ENCODE results near the gene MFAP4. TPM values are rescaled to one million over a fixed set of nuclear protein-coding genes. Genes with fewer than 3 reads are reported as not detected.

Gene MFAP4, protein sequence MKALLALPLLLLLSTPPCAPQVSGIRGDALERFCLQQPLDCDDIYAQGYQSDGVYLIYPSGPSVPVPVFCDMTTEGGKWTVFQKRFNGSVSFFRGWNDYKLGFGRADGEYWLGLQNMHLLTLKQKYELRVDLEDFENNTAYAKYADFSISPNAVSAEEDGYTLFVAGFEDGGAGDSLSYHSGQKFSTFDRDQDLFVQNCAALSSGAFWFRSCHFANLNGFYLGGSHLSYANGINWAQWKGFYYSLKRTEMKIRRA
- total RNA-seq: 35.1 and 79.4 TPM in 2 replicates

DNA sequence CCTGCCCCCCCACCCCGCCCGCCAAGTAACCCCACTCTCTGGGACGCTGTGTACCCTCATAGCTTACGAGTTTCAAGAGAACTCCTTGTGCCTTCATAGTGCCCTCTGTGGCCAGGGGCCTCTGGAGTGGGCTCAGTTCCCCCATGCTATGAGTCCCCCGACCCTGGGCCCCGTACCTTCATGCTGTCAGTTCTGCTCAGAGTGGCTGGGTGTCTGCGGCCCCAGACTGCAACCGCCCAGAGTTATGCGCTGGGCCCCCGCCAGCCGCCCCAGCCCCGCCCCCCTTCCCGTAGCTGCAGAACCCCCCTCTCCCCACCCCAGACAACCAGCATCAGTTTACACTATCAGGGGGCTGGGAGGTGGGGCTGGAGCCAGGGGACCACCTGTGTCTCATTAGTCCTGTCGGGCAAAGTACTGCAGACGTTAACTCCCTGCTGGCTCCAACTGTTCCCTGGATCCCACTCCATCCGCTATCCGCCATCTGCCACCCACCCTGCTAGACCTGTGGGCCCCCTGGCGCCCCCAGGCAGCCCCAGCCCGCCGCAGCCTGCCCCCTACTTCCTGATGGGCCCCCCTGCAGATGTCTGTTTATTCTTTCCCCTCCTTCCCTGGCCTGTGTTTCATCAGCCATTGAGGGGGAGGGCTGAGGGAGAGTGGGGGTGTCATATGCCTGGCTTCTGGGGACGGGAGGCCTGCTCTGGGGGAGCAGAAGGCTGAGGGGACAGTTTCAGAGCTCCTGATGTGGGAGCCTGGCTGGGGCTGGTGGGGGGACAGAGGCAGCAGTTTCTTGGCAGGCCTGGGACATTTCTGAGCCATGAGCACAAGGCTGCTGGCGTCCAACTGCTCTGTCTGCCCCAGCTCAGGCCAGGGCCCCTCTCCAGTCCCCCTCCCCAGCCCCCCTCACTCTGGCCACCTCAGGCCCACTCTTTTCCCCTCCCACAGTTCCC, at the start of gene MFAP4:
MFAP4 (minus strand) TSS at position 217 of the 947 bp plus-strand sequence; CDS start at position 182, 35 bp downstream.

DNA sequence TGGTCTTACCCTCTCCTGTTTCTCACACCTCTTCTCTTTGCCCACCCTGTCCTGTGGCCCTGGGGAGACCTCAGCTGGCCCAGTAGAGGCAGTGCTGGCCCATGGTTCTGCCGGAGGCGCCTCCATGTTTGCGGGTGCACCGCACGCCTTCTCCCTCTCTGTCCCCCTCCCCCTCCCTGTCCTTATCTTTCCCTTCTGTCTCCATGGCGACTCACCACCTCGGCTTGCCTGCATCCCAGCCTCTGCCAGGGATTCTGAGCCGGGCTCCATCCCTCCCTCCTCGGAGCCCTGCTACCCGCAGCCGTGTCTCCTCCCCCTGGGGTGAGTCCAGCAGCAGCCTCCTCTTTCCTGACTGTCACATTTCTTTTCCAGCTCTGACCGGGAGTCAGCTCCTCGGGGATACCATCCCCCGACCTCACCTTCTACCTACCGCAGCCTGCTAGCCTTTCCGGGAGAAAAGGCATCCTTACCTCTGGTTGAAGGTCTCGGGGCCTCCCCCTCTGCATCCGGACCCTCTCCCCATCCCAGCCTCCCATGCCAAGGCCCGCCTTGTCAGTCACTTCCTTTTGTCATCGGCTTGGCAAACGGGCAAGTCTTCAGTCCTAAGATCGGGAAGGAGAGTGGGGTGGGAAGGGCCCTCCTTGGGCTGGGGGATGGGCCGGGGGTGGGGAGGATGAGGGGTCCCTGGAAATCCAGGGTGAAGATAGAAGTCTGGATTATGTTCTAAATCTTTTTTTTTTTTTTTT, 24.1 kb upstream of the MFAP4 start, which contains the start of gene RNF112:
RNF112 (plus strand) TSS at position 358 of the 746 bp plus-strand sequence; CDS start at position 535, 177 bp downstream.

DNA sequence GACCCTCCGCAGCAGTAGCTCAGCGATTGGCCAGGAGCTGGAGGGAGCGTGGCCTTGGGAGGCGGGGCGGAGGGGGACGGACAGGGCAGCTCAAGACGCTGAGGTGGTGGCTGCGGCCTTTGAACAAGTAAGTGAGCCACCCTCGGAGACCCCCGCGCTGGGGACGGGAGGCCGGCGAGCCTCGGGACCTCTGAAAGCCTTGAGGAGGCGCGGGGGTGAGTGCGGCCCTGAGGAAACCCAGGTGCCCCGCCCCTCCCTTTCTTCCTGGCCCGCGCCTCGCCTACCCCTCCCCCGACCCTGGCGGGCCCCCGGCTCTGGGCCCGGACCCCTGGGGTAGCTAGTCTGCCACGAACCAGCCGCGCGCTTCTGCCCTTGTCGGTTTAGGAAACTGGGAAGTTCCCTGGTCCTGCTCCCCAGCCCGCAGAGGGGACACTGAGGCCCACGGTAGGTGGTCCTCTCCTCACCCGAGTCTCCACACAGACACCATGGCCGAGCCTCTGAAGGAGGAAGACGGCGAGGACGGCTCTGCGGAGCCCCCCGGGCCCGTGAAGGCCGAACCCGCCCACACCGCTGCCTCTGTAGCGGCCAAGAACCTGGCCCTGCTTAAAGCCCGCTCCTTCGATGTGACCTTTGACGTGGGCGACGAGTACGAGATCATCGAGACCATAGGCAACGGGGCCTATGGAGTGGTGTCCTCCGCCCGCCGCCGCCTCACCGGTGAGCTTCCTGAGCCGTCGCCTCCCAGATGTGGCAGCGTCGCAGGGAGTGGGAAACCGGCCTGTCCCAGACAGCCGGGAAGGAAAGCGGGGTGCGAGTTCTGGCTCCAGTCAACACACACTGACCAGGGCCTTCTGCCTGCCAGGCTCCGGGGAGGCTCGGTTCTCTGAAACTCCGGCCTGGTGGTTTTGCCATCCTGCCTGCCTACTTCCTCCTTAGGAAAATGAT, 8.3 kb downstream of the MFAP4 start, which contains the start of gene MAPK7:
MAPK7 (plus strand) TSS at position 83 of the 945 bp plus-strand sequence; CDS start at position 486, 403 bp downstream.

DNA sequence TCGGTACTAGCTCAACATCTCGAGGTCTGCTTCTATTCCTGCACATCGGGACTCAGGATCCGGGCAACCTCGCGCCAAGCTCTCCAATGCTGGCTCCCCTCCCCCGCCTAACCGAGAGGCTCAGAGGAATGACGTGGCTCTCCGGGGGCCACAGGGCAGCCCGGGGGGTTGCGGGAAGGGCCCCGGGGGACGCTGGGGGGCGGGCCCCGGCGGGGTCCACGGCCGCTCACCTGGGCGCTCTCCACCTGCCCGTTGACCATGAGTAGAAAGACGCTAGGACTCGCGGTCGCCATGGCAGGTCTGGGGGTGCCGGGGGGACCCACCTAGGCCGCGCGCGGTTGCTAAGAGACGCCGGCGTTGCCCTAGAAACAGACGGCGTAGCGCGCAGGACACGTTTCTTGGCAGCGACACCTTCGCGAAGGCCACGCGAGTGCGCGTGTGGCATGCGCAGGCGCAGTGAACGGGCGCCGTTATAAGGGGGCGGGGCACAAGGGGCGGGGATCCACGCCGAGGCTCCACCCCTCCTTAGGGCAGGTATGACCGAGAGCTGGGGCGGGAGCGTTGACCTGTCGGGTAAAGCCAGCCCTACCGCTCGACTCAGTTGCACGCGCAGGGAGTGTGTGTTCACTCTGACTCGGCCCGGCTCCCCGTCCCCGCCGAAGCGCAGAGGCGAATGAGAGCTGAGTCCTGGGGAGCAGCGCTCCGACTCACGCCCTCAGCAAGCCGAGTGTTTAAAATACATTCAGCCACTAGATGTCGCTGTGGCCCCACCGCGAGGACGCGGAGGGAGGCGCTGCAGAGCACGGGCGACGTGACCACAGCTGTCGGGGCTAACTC, 24.5 kb downstream of the MFAP4 start, which contains the start of gene B9D1:
B9D1 (minus strand) TSS at position 447 of the 837 bp plus-strand sequence; CDS start at position 293, 154 bp downstream.

Other genes starting within 250 kb of the MFAP4 start
- 27.2 and 35.6 TPM in 2 replicates for gene EPN2, start 149.8 kb downstream of the MFAP4 start, total RNA-seq
- gene B9D1, start 24.5 kb downstream of the MFAP4 start, total RNA-seq: 28.5 and 34.2 TPM in 2 replicates
- gene MAPK7, start 8.7 kb downstream of the MFAP4 start, total RNA-seq: 23.7 and 34.2 TPM in 2 replicates
- 1.7 and 2.3 TPM in 2 replicates for gene RNF112, start 24.0 kb upstream of the MFAP4 start, total RNA-seq
- gene SLC47A1, start 146.7 kb upstream of the MFAP4 start, total RNA-seq: 0.15 and 0.50 TPM in 2 replicates

Measured in smooth muscle cell of trachea (primary cell).